Measurements from ENCODE around the gene TBC1D1.

TBC1D1 gene

GRCh38 chr4:37995299-37995821 lies 104.5 kb downstream of the TBC1D1 start:
- DNase-seq = no peak

GRCh38 chr4:37995981-37996775 lies 105.3 kb downstream of the TBC1D1 start:
- DNase-seq = no peak

- DNase-seq = no peak
Observed at GRCh38 chr4:37998226-37998625, 107.3 kb downstream of the TBC1D1 start.

- DNase-seq = no peak
Observed at GRCh38 chr4:37999000-37999716, 108.3 kb downstream of the TBC1D1 start.

- DNase-seq = no peak
Observed at GRCh38 chr4:37999965-38000364, 109.1 kb downstream of the TBC1D1 start.

GRCh38 chr4:38001927-38002326 lies 111.0 kb downstream of the TBC1D1 start:
- DNase-seq = no peak

GRCh38 chr4:38002451-38003071 lies 111.7 kb downstream of the TBC1D1 start:
- no peak for DNase-seq

- DNase-seq = no peak
Observed at GRCh38 chr4:38003102-38003501, 112.2 kb downstream of the TBC1D1 start.

- no peak for DNase-seq
Observed at GRCh38 chr4:38003628-38004027, 112.7 kb downstream of the TBC1D1 start.

- no peak for DNase-seq
Observed at GRCh38 chr4:38004062-38004461, 113.2 kb downstream of the TBC1D1 start.

- no peak for DNase-seq
Observed at GRCh38 chr4:38004887-38005286, 114.0 kb downstream of the TBC1D1 start.

GRCh38 chr4:38005637-38006036 lies 114.8 kb downstream of the TBC1D1 start:
- DNase-seq = no peak

GRCh38 chr4:38007645-38008044 lies 116.8 kb downstream of the TBC1D1 start:
- no peak for DNase-seq

GRCh38 chr4:38008571-38009021 lies 117.7 kb downstream of the TBC1D1 start:
- no peak for DNase-seq

- no peak for DNase-seq
Observed at GRCh38 chr4:38009421-38009820, 118.5 kb downstream of the TBC1D1 start.

GRCh38 chr4:38009949-38010348 lies 119.1 kb downstream of the TBC1D1 start:
- DNase-seq = no peak

GRCh38 chr4:38011511-38012162 lies 120.8 kb downstream of the TBC1D1 start:
- DNase-seq = no peak

- no peak for DNase-seq
Observed at GRCh38 chr4:38013461-38014366, 122.8 kb downstream of the TBC1D1 start.

GRCh38 chr4:38014421-38014852 lies 123.6 kb downstream of the TBC1D1 start:
- no peak for DNase-seq

GRCh38 chr4:38015886-38016515 lies 125.1 kb downstream of the TBC1D1 start:
- DNase-seq = no peak

GRCh38 chr4:38016698-38017097 lies 125.8 kb downstream of the TBC1D1 start:
- DNase-seq = no peak
